Heart left ventricle (tissue), 16 donors: ENCODE measurements around the gene WWC1. TPM values are rescaled to one million over a fixed set of nuclear protein-coding genes. Genes with fewer than 3 reads are reported as not detected.

Experiments
- ATAC-seq, 4 donors: fragments of 200-7000 bp; cut with Tn5 transposase; one replicate each; pipeline ENCODE4 v1.9.1; 2020 to 2022; ENCODE audit warnings: moderate library complexity in 4 of 4, mild to moderate bottlenecking in 3 of 4, moderate number of reproducible peaks in 1 of 4
- DNase-seq, 5 donors: peaks; one replicate each; pipeline ENCODE4 v3.0.0-alpha.2; 2020
- H3K27ac ChIP-seq, 12 donors: fragments of 200-600 bp; sonication (generic) in 4 of 12; one replicate each; pipeline versions ENCODE4 v1.5.0 to v1.8.0; 2016 to 2022; ENCODE audit warnings: mild to moderate bottlenecking in 2 of 12
- H3K27me3 ChIP-seq, 9 donors: fragments of 200-600 bp; sonication (generic) in 2 of 9; one replicate each; pipeline versions ENCODE4 v1.5.1 to v1.8.0; 2016 to 2022; ENCODE audit warnings: mild to moderate bottlenecking in 3 of 9
- H3K36me3 ChIP-seq, 9 donors: fragments of 200-600 bp; sonication (generic) in 2 of 9; one replicate each; pipeline versions ENCODE4 v1.5.0 to v1.8.0; 2018 to 2022; ENCODE audit warnings: mild to moderate bottlenecking in 2 of 9
- H3K4me1 ChIP-seq, 12 donors: fragments of 200-600 bp; sonication (generic) in 4 of 12; one replicate each; pipeline versions ENCODE4 v1.5.0 to v1.8.0; 2016 to 2022; ENCODE audit warnings: mild to moderate bottlenecking in 3 of 12
- H3K4me3 ChIP-seq, 12 donors: fragments of 200-600 bp; sonication (generic) in 4 of 12; one replicate each; pipeline versions ENCODE4 v1.5.0 to v1.8.0; 2017 to 2022; ENCODE audit warnings: mild to moderate bottlenecking in 9 of 12, moderate library complexity in 4 of 12
- H3K9me3 ChIP-seq, 12 donors: fragments of 200-600 bp; sonication (generic) in 4 of 12; one replicate each; pipeline versions ENCODE4 v1.5.0 to v1.8.0; 2016 to 2022; ENCODE audit warnings: mild to moderate bottlenecking in 1 of 12
- POLR2A ChIP-seq, 2 donors: fragments of 450-650 bp; IDR thresholded peaks; one replicate each; pipeline ENCODE4 v1.6.1; 2017; ENCODE audit warnings: antibody characterized with exemption in 2 of 2, mild to moderate bottlenecking in 2 of 2, moderate library complexity in 2 of 2
- WGBS, 4 donors: extraction: QIAGEN DNeasy Blood & Tissue Kit in 2 of 4; methylation state at CpG; one replicate each; pipeline versions ENCODE4 v1.1.5 to v1.1.7; 2013 to 2018; 5-methylcytosine and 5-hydroxymethylcytosine counted together
- intact Hi-C, 10 donors: fragments of 100-400 bp; cut with DNase I; formaldehyde crosslinking; loops; one replicate each; pipeline versions ENCODE4 v1.11.1 to v1.14.2; 2022
- polyA plus RNA-seq, 2 donors: library from polyadenylated mRNA; stranded (reverse); fragments of 200-250 nt; gene quantifications; one replicate each; pipeline ENCODE4 v1.2.3, GENCODE V29; 2013
- total RNA-seq, 9 donors: library from RNA; depleted of rRNA in 2 of 9; stranded (reverse); fragments of >200 nt in 2 of 9; fragmentation: NEBNext Ultra II Directional in 3 of 9; extraction: Animal tissue kit (Norgen Biotek cat#: 25700) in 3 of 9; gene quantifications; one replicate each; pipeline versions ENCODE4 v1.1.0 to v1.2.4, GENCODE V29; 2016 to 2023
- TF ChIP-seq, protein P1 (sequence below), 12 donors: fragments of 200-600 bp; sonication (generic) in 4 of 12; IDR thresholded peaks; one replicate each; pipeline versions ENCODE4 v1.5.0 to v1.8.0; 2018 to 2022; ENCODE audit warnings: antibody characterized with exemption in 12 of 12, mild to moderate bottlenecking in 5 of 12
- donor health status: ischemic (EF 13 %, LVEDD 7.1; RV severe dilation, severe dysfunction).
- donor health status: healthy with polysubstance abuse.
- donor health status: DM: no; HTN: yes; CAD: no.
- donor health status: DM: no; HTN: no; CAD: no.
- donor health status: ischemic (EF 25% LVEDD 6.9; RV normal size, moderate dysfunction).
- donor health status: ischemic (EF 25% LVEDD 5.7; RV mildly dilated, moderate dysfunction).
- donor health status: healthy.
- donor health status: DM: yes; HTN: yes; CAD: no.
- donor health status: ischemic (EF 35%, LVEDD 5.7; RV mildly dilated, moderate dysfunction).
- donor health status: nonischemic (EF 11% LVEDD 7.7; RV severe dilation, severe dysfunction).
- donor health status: DM: yes; HTN: yes; CAD: no.
- donor health status: PGD.
- donor health status: ischemic (EF 29% LVEDD 5.4; RV normal size, mild dysfunction).
- donor health status: nonischemic (EF 23%, LVEDD 6.1; RV moderate dilation, normal function).

WWC1 gene
- total and polyA plus RNA-seq, 11 donors: 0.23 to 21.5 (median 1.7) TPM

DNA sequence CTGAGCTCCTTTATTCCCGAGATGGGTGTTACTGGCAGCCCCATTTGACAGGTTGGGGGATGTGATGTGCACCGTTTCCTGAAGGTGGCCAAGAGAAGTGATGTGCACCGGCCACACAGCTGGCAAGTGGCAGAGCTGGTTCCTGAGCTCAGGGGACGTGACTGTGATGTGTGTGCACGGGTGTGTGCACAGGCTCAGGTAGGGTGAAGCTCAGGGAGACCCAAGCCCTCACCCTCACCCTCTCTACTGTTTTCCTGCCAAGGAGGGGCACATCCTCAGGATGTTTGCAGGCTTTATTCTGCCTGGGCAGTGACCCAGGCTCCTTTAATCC, 56.6 kb downstream of the WWC1 start:
- no peak overlapping the region for H3K4me3 ChIP-seq
- intact Hi-C loops: no loop called here
- 55 to 79% (median 77%) methylated on average over 2 to 5 of the region's 5 CpGs for WGBS, 4 donors

DNA sequence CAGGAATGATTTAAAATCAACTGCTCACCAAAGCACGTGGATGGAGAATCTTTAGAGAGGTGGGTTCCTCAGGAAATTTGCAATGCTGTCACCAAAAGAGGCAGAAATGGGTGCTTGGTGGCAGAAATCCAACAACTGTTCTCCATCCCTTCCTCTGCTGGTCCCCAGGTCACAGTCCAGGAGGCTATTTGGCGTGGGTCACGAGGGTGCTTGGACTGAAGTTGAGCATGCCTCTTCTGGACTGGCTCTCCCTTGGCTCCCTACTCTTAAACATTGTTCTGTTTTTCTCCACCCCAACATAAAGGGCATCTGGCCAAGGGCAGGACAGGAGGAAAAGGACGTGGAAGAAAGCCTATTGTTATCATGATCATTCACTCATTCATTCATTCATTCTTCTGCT, 58.9 kb downstream of the WWC1 start:
- Histone ChIP-seq H3K4me1 (no peaks in the 10 kb centered on the region), H3K27me3 (no peaks in the 10 kb centered on the region), H3K27ac (no peak overlapping the region), H3K36me3 (no peaks in the 10 kb centered on the region), H3K9me3 (no peaks in the 10 kb centered on the region), H3K4me3 (no peak overlapping the region)
- DNase-seq (no peak), ATAC-seq (no peak)
- WGBS, 4 donors: 75 to 89% (median 82%) methylated on average over 4 of the region's 4 CpGs
- TF ChIP-seq, protein P1, sequence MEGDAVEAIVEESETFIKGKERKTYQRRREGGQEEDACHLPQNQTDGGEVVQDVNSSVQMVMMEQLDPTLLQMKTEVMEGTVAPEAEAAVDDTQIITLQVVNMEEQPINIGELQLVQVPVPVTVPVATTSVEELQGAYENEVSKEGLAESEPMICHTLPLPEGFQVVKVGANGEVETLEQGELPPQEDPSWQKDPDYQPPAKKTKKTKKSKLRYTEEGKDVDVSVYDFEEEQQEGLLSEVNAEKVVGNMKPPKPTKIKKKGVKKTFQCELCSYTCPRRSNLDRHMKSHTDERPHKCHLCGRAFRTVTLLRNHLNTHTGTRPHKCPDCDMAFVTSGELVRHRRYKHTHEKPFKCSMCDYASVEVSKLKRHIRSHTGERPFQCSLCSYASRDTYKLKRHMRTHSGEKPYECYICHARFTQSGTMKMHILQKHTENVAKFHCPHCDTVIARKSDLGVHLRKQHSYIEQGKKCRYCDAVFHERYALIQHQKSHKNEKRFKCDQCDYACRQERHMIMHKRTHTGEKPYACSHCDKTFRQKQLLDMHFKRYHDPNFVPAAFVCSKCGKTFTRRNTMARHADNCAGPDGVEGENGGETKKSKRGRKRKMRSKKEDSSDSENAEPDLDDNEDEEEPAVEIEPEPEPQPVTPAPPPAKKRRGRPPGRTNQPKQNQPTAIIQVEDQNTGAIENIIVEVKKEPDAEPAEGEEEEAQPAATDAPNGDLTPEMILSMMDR (IDR thresholded peaks at IDR 0.05): no peak
- no peak for TF ChIP-seq POLR2A (IDR thresholded peaks at IDR 0.05)
- intact Hi-C loops: no loop called here

More for the DNA sequence above, 56.6 kb downstream of the WWC1 start:
- no peaks in the 10 kb centered on the region for H3K9me3 ChIP-seq
- TF ChIP-seq, protein P1 (IDR thresholded peaks at IDR 0.05): no peak
- TF ChIP-seq POLR2A (IDR thresholded peaks at IDR 0.05): no peak
- no peaks in the 10 kb centered on the region for H3K4me1 ChIP-seq
- no peak for DNase-seq
- ATAC-seq: no peak
- no peak overlapping the region for H3K27ac ChIP-seq
- no peaks in the 10 kb centered on the region for H3K36me3 ChIP-seq
- no peaks in the 10 kb centered on the region for H3K27me3 ChIP-seq

DNA sequence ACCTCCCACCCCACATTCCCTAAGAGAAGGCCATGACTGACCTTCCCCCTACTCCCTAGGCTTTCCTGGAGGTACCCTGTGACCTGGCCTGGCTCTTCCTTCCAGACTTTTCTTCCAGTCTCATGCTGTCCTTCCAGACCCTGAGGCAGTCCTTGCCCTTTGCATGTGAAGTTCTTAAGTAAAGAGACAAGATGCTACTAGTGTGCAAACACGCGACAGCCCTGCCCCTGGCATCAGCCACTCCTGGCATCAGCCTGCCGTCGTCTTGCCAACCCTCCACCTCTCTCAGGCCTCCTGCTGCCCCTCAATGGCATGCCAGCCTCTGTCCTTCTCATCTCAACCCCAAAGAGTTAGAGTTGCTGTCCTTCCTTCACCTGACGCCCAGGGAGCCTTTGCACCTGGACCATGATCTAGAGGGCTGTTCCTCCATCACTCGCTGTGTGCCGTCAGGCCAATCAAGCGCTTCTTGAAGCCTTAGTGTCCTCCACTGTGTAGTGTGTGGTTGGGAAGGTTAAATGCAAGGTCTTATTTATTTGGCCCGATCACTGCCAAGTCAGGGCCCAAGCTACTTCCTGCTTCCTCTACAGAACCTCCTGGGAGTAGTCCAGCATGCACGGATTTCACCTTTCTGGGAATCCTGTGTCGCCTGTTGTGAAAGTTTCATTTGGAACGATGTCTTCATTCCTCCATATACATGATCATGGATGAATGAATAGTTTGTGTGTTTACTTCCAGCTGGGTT, 61.9 kb downstream of the WWC1 start:
- Histone ChIP-seq H3K4me3 (no peak overlapping the region), H3K9me3 (no peaks in the 10 kb centered on the region), H3K4me1 (no peaks in the 10 kb centered on the region), H3K36me3 (no peaks in the 10 kb centered on the region), H3K27me3 (no peaks in the 10 kb centered on the region), H3K27ac (no peak overlapping the region)
- WGBS, 4 donors: 76 to 81% (median 79%) methylated on average over 12 of the region's 12 CpGs
- DNase-seq: no peak
- TF ChIP-seq, protein P1 (IDR thresholded peaks at IDR 0.05): no peak
- TF ChIP-seq POLR2A (IDR thresholded peaks at IDR 0.05): no peak
- ATAC-seq: no peak
- intact Hi-C loops: no loop called here

DNA sequence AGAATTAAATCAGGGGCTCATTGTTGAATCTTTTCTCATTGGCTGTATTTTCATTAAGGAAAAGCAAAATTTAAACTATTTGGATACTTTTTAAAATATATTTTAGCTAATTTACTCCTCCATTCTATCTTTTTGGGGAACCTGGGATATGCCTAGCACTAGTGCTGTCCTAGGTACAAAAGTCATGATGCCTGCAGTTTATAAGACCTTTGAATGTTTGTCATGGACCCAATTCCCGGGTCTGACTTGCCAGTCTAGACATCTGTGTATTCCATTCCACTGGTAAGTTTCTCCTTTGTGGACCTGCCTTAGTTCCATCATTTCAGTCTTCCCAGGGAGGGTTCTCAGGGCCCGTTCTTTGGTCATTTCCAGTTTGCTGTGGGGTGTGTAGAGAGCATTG, 63.0 kb downstream of the WWC1 start:
- intact Hi-C loops: no loop called here
- no peak for ATAC-seq

More for the DNA sequence above, 63.0 kb downstream of the WWC1 start:
- Histone ChIP-seq H3K36me3 (no peaks in the 10 kb centered on the region), H3K9me3 (no peaks in the 10 kb centered on the region), H3K27ac (no peak overlapping the region), H3K4me1 (no peaks in the 10 kb centered on the region), H3K4me3 (no peak overlapping the region), H3K27me3 (no peaks in the 10 kb centered on the region)
- DNase-seq: no peak
- 80 to 88% (median 85%) methylated on average over 2 of the region's 2 CpGs for WGBS, 4 donors
- TF ChIP-seq, protein P1 (IDR thresholded peaks at IDR 0.05): no peak
- TF ChIP-seq POLR2A (IDR thresholded peaks at IDR 0.05): no peak
